Mucosa of rectum (tissue), 2 donors: ENCODE measurements around the gene PLEKHA8.

Experiments used
- H3K27ac ChIP-seq, 2 donors: one replicate each; pipeline ENCODE4 v1.7.0; 2013; ENCODE audit warnings: inconsistent platforms in 2 of 2, low read depth in 2 of 2, low read length in 2 of 2
- H3K27me3 ChIP-seq, 2 donors: one replicate each; pipeline ENCODE4 v1.7.0; 2013; ENCODE audit warnings: low read length in 2 of 2; ENCODE audit not compliant: control insufficient read depth in 2 of 2, insufficient read depth in 2 of 2
- H3K36me3 ChIP-seq, 2 donors: one replicate each; pipeline ENCODE4 v1.7.0; 2013; ENCODE audit warnings: low read length in 2 of 2; ENCODE audit not compliant: control insufficient read depth in 2 of 2, insufficient read depth in 2 of 2
- H3K4me1 ChIP-seq, 2 donors: one replicate each; pipeline ENCODE4 v1.7.0; 2013; ENCODE audit warnings: low read length in 2 of 2, mild to moderate bottlenecking in 1 of 2; ENCODE audit not compliant: control insufficient read depth in 2 of 2, insufficient read depth in 2 of 2
- H3K4me3 ChIP-seq, 2 donors: one replicate each; pipeline ENCODE4 v1.7.0; 2013; ENCODE audit warnings: low read length in 2 of 2
- H3K9ac ChIP-seq, 2 donors: one replicate each; pipeline ENCODE4 v1.7.0; 2013; ENCODE audit warnings: low read length in 2 of 2, low read depth in 1 of 2, mild to moderate bottlenecking in 1 of 2
- H3K9me3 ChIP-seq, 2 donors: one replicate each; pipeline ENCODE4 v1.7.0; 2013; ENCODE audit warnings: low read length in 2 of 2; ENCODE audit not compliant: control insufficient read depth in 2 of 2
- donor health status: healthy.
- donor health status: Normal muscosa, but diverticular disease.

PLEKHA8 gene

DNA sequence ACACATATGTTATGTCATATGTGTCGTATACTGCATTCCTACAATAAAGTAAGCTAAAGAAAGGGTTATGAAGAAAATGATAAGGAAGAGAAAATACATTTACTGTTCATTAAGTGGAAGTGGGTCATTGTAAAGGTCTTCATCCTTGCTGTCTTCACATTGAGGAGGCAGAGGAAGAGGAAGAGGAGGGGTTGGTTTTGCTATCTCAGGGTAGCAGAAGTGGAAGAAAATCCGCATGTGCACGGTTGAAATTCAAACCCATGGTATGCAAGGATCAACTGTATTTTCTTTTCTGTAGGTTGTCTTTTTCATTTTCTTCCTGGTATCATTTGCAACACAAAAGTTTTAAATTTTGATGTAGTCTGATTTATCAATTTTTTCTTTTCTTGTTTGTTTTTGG is 6.3 kb downstream of the PLEKHA8 start:
- H3K9me3 ChIP-seq, result no peaks in the 10 kb centered on the region
- H3K36me3 ChIP-seq, result no peaks in the 10 kb centered on the region
- H3K27me3 ChIP-seq, result no peaks in the 10 kb centered on the region
- H3K9ac ChIP-seq, result no peak overlapping the region
- peaks cover 7 to 14% of the 10 kb centered on the region in 2 donors for H3K4me1 ChIP-seq
- no peak overlapping the region for H3K4me3 ChIP-seq
- H3K27ac ChIP-seq, result no peak overlapping the region

DNA sequence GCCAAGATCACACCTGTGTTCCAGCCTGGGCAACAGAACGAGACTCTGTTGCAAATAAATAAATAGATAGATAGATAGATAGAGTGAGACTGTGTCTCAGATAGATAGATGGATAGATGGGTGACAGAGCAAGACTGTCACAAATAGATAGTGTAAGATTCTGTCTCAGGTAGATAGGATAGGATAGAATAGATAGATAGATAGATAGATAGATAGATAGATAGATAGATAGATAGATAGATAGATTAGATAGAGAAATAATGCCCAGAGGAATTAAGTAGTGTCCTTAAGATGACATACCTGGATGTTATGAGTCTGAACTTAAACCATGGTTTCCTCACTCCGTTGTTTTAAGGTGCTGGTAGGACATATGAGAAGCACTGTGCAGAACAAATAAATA is 8.0 kb downstream of the PLEKHA8 start:
- H3K9me3 ChIP-seq, result no peaks in the 10 kb centered on the region
- no peak overlapping the region for H3K27ac ChIP-seq
- H3K9ac ChIP-seq, result no peak overlapping the region
- no peaks in the 10 kb centered on the region for H3K36me3 ChIP-seq
- no peak overlapping the region for H3K4me3 ChIP-seq
- peaks cover 4 to 10% of the 10 kb centered on the region in 2 donors for H3K4me1 ChIP-seq
- H3K27me3 ChIP-seq, result no peaks in the 10 kb centered on the region

DNA sequence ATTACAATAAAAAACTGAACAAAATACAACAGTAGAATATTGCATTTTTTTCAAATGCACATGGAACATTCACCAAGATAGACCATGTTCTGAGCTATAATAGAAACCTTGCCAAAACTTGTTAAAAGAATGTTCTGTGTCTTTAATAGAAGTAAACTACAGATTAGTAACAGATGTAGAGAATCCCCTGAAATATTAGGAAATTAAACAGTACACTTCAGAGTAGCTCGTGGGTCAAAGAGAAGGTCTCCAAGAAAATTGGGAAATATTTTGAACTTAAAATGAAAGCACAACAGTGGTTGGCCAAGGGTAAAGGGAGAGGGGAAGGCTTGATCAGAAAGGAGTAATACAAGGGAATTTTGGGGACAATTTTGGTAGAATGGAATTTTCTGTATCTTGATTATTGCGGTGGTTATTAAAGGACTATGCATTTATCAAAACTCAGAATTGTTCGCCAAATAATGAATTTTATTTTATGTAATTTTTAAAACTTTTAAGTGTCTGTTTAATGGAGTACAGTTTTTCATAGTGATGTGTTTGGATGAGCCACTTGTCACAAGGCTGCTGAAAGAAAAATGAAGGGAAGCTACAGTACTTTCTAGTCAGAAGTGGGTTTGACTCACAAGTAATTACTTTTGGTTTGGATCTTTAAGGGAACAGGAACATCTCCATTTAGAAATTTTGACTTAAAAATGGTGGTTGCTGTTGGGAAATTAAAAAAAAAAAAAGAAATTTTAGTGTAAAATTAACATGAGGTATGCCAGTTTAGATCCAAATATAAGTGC is 10.2 kb downstream of the PLEKHA8 start:
- Histone ChIP-seq H3K9ac (no peak overlapping the region), H3K27ac (no peak overlapping the region), H3K36me3 (no peaks in the 10 kb centered on the region), H3K9me3 (no peaks in the 10 kb centered on the region), H3K4me1 (no peaks in the 10 kb centered on the region), H3K27me3 (no peaks in the 10 kb centered on the region), H3K4me3 (no peak overlapping the region)

DNA sequence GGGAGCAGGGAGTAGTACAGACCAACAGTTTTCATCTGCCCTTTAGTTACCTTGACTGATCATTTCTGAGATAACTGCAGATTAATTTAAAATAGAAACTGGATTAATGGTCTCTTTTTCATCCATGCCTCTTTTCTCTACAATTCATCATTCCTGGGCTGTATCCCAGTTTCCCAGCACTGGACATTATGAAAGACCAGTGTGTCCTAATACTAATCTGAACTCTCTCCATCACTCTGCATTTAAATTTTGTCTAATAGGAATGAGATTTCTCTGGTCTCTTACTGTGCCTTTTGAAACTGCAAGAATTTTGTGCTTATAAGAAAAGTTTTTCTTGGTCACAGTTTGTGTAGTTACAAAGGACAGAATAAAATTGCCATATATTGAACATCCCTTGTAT is 12.7 kb downstream of the PLEKHA8 start:
- Histone ChIP-seq H3K9ac (no peak overlapping the region), H3K36me3 (peaks cover under 1 to 2% of the 10 kb centered on the region in 2 donors), H3K27me3 (no peaks in the 10 kb centered on the region), H3K4me1 (no peaks in the 10 kb centered on the region), H3K9me3 (no peaks in the 10 kb centered on the region), H3K4me3 (no peak overlapping the region), H3K27ac (no peak overlapping the region)

DNA sequence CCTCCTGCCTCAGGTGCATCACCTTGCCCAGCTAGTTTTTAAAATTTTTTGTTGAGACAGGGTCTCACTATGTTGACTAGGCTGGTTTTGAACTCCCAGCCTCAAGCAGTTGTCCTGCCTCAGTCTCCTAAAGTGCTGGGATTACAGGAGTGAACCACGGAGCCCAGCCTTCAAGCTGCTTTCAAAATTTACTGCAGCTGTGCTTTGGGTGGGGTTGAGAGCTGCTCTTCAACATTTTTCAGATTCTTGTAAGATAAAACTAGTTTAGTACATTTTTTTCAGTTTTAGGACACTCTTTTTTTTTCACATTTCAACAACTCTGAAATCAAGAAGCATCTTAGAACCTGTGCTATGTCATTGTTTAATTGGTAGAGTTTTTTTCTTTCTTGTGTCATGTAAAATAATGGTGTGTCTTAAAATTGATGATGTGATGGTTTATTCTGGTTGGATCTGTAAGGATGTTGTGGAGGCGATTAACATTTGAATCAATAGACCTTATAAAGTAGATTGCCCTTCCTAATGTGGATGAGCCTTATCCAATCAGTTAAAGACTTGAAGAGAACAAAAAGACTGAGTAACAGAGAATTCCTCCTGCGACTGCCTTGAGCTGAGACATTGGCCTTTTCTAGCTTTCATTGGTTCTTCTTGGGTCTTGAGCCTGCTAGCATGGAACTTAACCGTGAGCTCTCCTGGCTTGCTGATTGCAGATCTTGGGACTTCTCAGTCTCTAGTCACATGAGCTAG is 13.5 kb downstream of the PLEKHA8 start:
- no peak overlapping the region for H3K27ac ChIP-seq
- peaks cover 2 to 8% of the 10 kb centered on the region in 2 donors for H3K36me3 ChIP-seq
- H3K4me1 ChIP-seq, result no peaks in the 10 kb centered on the region
- H3K9me3 ChIP-seq, result no peaks in the 10 kb centered on the region
- no peaks in the 10 kb centered on the region for H3K27me3 ChIP-seq
- H3K4me3 ChIP-seq, result no peak overlapping the region
- H3K9ac ChIP-seq, result no peak overlapping the region

DNA sequence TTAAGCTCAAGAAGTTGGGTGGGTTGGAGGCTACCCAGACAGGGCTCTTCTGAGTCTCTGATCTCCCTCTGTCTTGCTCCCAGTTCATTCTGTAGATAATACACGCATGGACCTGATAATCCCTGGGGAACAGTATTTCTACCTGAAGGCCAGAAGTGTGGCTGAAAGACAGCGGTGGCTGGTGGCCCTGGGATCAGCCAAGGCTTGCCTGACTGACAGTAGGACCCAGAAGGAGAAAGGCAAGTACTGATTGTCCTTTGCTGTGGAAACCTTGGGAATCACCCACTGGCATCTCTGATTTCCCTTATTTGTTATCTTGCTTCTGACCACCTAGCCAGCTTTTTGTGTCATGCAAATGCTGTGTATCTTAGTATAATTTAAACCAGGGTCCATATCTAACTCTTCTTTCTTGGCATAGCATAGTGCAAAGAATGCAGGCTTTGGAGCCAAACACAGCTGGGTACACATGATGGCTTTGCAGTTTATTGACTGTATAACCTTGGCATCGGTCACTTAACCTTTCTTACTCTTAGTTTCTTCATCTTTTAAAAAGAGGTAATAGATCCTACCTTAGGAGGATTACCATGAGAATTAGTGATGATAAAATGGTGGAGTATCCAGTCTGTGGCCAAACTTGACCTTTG is 18.0 kb downstream of the PLEKHA8 start:
- Histone ChIP-seq H3K36me3 (peaks cover 19 to 25% of the 10 kb centered on the region in 2 donors), H3K27me3 (no peaks in the 10 kb centered on the region), H3K4me1 (no peaks in the 10 kb centered on the region), H3K9me3 (no peaks in the 10 kb centered on the region), H3K4me3 (no peak overlapping the region), H3K9ac (no peak overlapping the region), H3K27ac (no peak overlapping the region)

DNA sequence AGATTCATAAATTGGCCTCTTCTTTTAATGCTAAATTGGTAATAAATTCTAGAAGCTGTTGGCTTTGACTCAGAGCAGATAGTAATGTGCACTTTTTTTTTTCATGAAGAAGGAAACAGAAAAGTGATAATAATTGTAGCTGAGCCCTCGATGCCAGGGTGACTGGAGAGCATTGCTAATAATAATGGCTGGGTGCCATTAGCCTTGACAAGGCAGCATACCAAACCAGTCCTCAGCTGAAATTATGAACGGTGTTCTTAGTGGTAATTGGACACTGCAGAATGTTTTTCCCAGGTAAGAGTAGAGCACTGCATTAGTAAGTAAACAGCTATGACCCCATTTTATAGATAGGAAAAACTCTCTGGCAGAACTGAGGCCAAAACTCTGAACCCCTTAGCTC is 18.9 kb downstream of the PLEKHA8 start:
- no peak overlapping the region for H3K9ac ChIP-seq
- H3K9me3 ChIP-seq, result no peaks in the 10 kb centered on the region
- H3K27ac ChIP-seq, result no peak overlapping the region
- no peaks in the 10 kb centered on the region for H3K4me1 ChIP-seq
- H3K36me3 ChIP-seq, result peaks cover 19 to 27% of the 10 kb centered on the region in 2 donors
- no peaks in the 10 kb centered on the region for H3K27me3 ChIP-seq
- H3K4me3 ChIP-seq, result no peak overlapping the region

DNA sequence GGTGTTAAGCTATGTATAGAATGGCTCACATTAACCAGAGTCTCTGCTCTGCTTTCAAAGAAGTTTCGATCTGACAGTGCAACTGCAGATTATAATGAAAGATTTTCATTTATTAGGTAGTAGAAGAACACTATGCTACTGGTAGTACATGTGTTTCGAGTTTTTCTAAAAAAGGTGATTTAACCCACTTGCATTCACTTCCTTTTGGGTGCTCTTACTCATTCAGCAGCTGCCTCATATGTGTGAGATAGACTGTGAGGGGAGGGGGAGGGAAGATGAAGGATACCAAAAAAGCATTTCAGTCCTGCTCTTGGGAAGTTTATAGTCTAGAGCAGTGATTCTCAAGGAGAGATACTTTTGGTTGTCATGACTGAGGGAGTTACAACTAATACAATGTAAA is 20.4 kb downstream of the PLEKHA8 start:
- no peaks in the 10 kb centered on the region for H3K9me3 ChIP-seq
- H3K27me3 ChIP-seq, result no peaks in the 10 kb centered on the region
- no peak overlapping the region for H3K9ac ChIP-seq
- no peak overlapping the region for H3K27ac ChIP-seq
- H3K36me3 ChIP-seq, result peaks cover 19 to 27% of the 10 kb centered on the region in 2 donors
- no peaks in the 10 kb centered on the region for H3K4me1 ChIP-seq
- no peak overlapping the region for H3K4me3 ChIP-seq

DNA sequence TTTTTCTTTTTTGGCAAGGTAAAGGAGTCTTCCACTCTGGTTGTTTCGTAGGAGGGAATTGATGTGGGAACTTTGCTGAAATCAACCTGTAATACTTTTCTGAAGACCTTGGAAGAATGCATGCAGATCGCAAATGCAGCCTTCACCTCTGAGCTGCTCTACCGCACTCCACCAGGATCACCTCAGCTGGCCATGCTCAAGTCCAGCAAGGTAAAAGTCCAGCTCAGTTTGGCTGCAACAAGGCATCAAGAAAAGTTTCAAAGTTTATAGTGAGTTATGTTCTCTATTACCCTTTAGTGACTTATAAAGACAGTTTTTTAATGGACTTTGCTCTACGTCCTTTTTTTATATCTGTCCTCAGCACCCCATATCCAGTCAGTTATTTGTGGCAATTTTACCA is 21.0 kb downstream of the PLEKHA8 start:
- Histone ChIP-seq H3K9me3 (no peaks in the 10 kb centered on the region), H3K36me3 (peaks cover 24 to 31% of the 10 kb centered on the region in 2 donors), H3K27ac (no peak overlapping the region)

DNA sequence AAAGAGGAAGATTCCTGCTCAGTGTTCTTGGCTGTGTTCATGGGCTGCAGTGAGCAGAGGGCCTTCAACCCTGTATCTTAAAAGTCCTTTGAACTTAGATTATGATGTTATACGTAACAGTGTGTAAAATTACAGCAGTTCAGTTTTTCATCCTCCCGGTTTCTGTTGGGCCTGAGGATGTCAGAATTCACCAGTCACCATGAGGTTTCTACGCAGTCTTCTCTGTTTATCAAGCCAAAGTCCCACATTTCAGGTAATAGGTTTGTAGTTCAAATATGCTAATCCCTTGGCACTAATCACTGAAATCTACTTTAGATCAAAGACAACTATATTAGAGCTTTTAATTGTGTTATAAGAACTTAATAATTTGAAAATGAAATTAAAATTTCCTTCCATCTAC is 24.9 kb downstream of the PLEKHA8 start:
- Histone ChIP-seq H3K4me3 (no peak overlapping the region), H3K36me3 (peaks cover 20 to 23% of the 10 kb centered on the region in 2 donors), H3K4me1 (no peaks in the 10 kb centered on the region), H3K27me3 (no peaks in the 10 kb centered on the region), H3K9ac (no peak overlapping the region), H3K9me3 (no peaks in the 10 kb centered on the region), H3K27ac (no peak overlapping the region)

More for the DNA sequence above, 21.0 kb downstream of the PLEKHA8 start:
- no peaks in the 10 kb centered on the region for H3K27me3 ChIP-seq
- no peak overlapping the region for H3K4me3 ChIP-seq
- H3K9ac ChIP-seq, result no peak overlapping the region
- no peaks in the 10 kb centered on the region for H3K4me1 ChIP-seq
